K562 (cell line): Measurements from ENCODE around the gene ACAP3. TPM values are rescaled to one million over a fixed set of nuclear protein-coding genes. Genes with fewer than 3 reads are reported as not detected.

Experiments used
- ARID4B ChIP-seq: sonication (generic); formaldehyde crosslinking; IDR thresholded peaks from 2 replicates; pipeline ENCODE4 v1.8.0; 2022; ENCODE audit warnings: mild to moderate bottlenecking, missing genetic modification reagents
- ARNT ChIP-seq, 2 experiments: fragments of 450-650 bp; IDR thresholded peaks; 2 replicates each; pipeline ENCODE4 v1.6.1; 2016; ENCODE audit warnings: mild to moderate bottlenecking in 1 of 2
- CCNT2 ChIP-seq: IDR thresholded peaks from 2 replicates; pipeline ENCODE4 v1.6.1; 2011; ENCODE audit warnings: borderline replicate concordance, low read depth, mild to moderate bottlenecking, moderate library complexity, mixed read lengths, low read length; ENCODE audit not compliant: insufficient read length; ENCODE audit errors: extremely low read depth
- CGGBP1 ChIP-seq: fragments of 250-450 bp; sonication (Bioruptor Pico); IDR thresholded peaks from 2 replicates; pipeline ENCODE4 v1.9.0; 2021; ENCODE audit warnings: mild to moderate bottlenecking
- CHAMP1 ChIP-seq: fragments of 450-650 bp; IDR thresholded peaks from 2 replicates; pipeline ENCODE4 v1.6.1; 2016; ENCODE audit warnings: mild to moderate bottlenecking
- FOXP4 ChIP-seq: sonication (generic); formaldehyde crosslinking; IDR thresholded peaks from 2 replicates; pipeline ENCODE4 v1.8.0; 2022; ENCODE audit warnings: mild to moderate bottlenecking, missing genetic modification reagents, borderline replicate concordance
- MCM5 ChIP-seq: fragments of 450-650 bp; IDR thresholded peaks from 2 replicates; pipeline ENCODE4 v1.6.1; 2016; ENCODE audit warnings: low read depth
- NFE2L1 ChIP-seq: fragments of 450-650 bp; IDR thresholded peaks from 2 replicates; pipeline ENCODE4 v1.6.1; 2016; ENCODE audit warnings: missing genetic modification characterization, low read depth, mild to moderate bottlenecking, missing compliant biosample characterization, moderate library complexity, borderline replicate concordance
- PRPF4 ChIP-seq: fragments of 200-400 bp; formaldehyde crosslinking; IDR thresholded peaks from one replicate; pipeline ENCODE4 v1.6.1; 2017; ENCODE audit warnings: low read length, low read depth, mild to moderate bottlenecking; ENCODE audit not compliant: insufficient read depth, poor library complexity, severe bottlenecking
- XRCC4 ChIP-seq: IDR thresholded peaks from one replicate; pipeline ENCODE4 v1.6.1; 2011; ENCODE audit not compliant: insufficient read depth, insufficient read length; ENCODE audit errors: extremely low read depth
- ZFP1 ChIP-seq: fragments of 450-650 bp; formaldehyde crosslinking; IDR thresholded peaks from 2 replicates; pipeline ENCODE4 v1.4.0; 2020; ENCODE audit warnings: mild to moderate bottlenecking, mixed read lengths
- ZNF24 ChIP-seq: fragments of 450-650 bp; IDR thresholded peaks from 2 replicates; pipeline ENCODE4 v1.6.1; 2016
- ZNF277 ChIP-seq: fragments of 250-450 bp; sonication (Bioruptor Pico); IDR thresholded peaks from 2 replicates; pipeline ENCODE4 v1.8.0; 2022; ENCODE audit warnings: inconsistent platforms, mild to moderate bottlenecking, moderate library complexity, borderline replicate concordance
- polyA plus RNA-seq, 8 experiments: library from polyadenylated mRNA; depleted of rRNA in 4 of 8; stranded (reverse) in 5 of 8; unstranded in 3 of 8; fragments of >200 nt; fragmentation: Nextera tagmentation in 2 of 8; fragmentation: Illumina TruSeq in 1 of 8; extraction: Ambion mirVana in 2 of 8; extraction: Trizol in 1 of 8; gene quantifications; 2 replicates each; pipeline versions ENCODE4 v1.2.1 to v1.2.3, GENCODE V29; 2011 to 2014; ENCODE audit warnings: inconsistent platforms in 1 of 8, missing spikeins in 1 of 8
- total RNA-seq, 7 experiments: library from RNA; depleted of rRNA in 6 of 7; stranded (reverse); fragments of >200 nt in 6 of 7; fragmentation: Illumina TruSeq in 2 of 7; extraction: Trizol in 2 of 7; gene quantifications; 2 replicates each; pipeline versions ENCODE4 v1.2.1 to v1.2.3, GENCODE V29; 2011 to 2021; ENCODE audit warnings: low replicate concordance in 1 of 7

The ACAP3 gene
- total and polyA plus RNA-seq, 9 of the 15 experiments (the other 6 are each of a cell fraction or from before 2014, with no cell fraction given) = 0.01 to 49.0 (median 12.0) TPM

GRCh38 chr1:1305300-1306069 lies 2.2 kb downstream of the ACAP3 start (continued):
- TF ChIP-seq FOXP4 (CRISPR knock-in tag) (0 out of 2 replicates have a peak, but pooled peaks have one; percentile 15), ZFP1 (CRISPR knock-in tag) (no peak), NFE2L1 (tag) (no peak), CHAMP1 (no peak), CGGBP1 (no peak), ARNT (IDR thresholded peaks at IDR 0.05) (no peak), CCNT2 (peak; percentile 19), PRPF4 (no peak), MCM5 (no peak), XRCC4 (no peak), ARID4B (CRISPR knock-in tag) (0 out of 2 replicates have a peak, but pooled peaks have one; percentile 55), ZNF277 (no peak), ZNF24 (no peak)
